Measurements from ENCODE around the gene ACYP2.

The ACYP2 gene

GRCh38 chr2:54079331-54079730 is 36.1 kb upstream of the ACYP2 start:
- no peak overlapping the region for H3K9ac ChIP-seq
- peaks cover 0 to 4% (median 0%) of the 10 kb centered on the region in 11 experiments; a peak in 2 of 22 replicates for H3K36me3 ChIP-seq
- H3K9me3 ChIP-seq (replicated peaks in 1 of 11): peaks cover 0 to 6% (median 0%) of the 10 kb centered on the region in 11 experiments; a peak in 2 of 22 replicates
- H3K4me3 ChIP-seq: no peak overlapping the region
- peaks cover 0 to 8% (median 0%) of the 10 kb centered on the region in 10 experiments; a peak in 1 of 20 replicates for H3K4me1 ChIP-seq
- no peaks in the 10 kb centered on the region for H4K20me1 ChIP-seq
- no peak overlapping the region for H3K27ac ChIP-seq
- no peak for TF ChIP-seq Cebpa-rat (IDR thresholded peaks at IDR 0.05)
- no peak overlapping the region for H3K4me2 ChIP-seq
- H3K27me3 ChIP-seq: no peaks in the 10 kb centered on the region

- no peaks in the 10 kb centered on the region for H3K27me3 ChIP-seq
- H3K27ac ChIP-seq: no peak overlapping the region
- peaks cover 0 to 6% (median 0%) of the 10 kb centered on the region in 11 experiments; a peak in 2 of 22 replicates for H3K9me3 ChIP-seq (replicated peaks in 1 of 11)
- no peak overlapping the region for H3K4me2 ChIP-seq
- no peaks in the 10 kb centered on the region for H4K20me1 ChIP-seq
- peaks cover 0 to 8% (median 0%) of the 10 kb centered on the region in 10 experiments; a peak in 1 of 20 replicates for H3K4me1 ChIP-seq
- TF ChIP-seq Cebpa-rat (IDR thresholded peaks at IDR 0.05): no peak
- no peak overlapping the region for H3K4me3 ChIP-seq
- peaks cover 0 to 4% (median 0%) of the 10 kb centered on the region in 11 experiments; a peak in 2 of 22 replicates for H3K36me3 ChIP-seq
- no peak overlapping the region for H3K9ac ChIP-seq
These were observed 33.8 kb upstream of the ACYP2 start for GRCh38 chr2:54081574-54081973.

GRCh38 chr2:54083021-54083420 is 32.4 kb upstream of the ACYP2 start:
- Histone ChIP-seq H3K4me3 (no peak overlapping the region), H3K27ac (no peak overlapping the region), H3K4me2 (no peak overlapping the region), H3K9me3 (replicated peaks in 1 of 11) (peaks cover 0 to 6% (median 0%) of the 10 kb centered on the region in 11 experiments; a peak in 2 of 22 replicates), H3K9ac (no peak overlapping the region), H3K36me3 (peaks cover 0 to 4% (median 0%) of the 10 kb centered on the region in 11 experiments; a peak in 2 of 22 replicates), H3K27me3 (no peaks in the 10 kb centered on the region), H3K4me1 (no peaks in the 10 kb centered on the region), H4K20me1 (no peaks in the 10 kb centered on the region)
- TF ChIP-seq Cebpa-rat (IDR thresholded peaks at IDR 0.05): no peak

DNA sequence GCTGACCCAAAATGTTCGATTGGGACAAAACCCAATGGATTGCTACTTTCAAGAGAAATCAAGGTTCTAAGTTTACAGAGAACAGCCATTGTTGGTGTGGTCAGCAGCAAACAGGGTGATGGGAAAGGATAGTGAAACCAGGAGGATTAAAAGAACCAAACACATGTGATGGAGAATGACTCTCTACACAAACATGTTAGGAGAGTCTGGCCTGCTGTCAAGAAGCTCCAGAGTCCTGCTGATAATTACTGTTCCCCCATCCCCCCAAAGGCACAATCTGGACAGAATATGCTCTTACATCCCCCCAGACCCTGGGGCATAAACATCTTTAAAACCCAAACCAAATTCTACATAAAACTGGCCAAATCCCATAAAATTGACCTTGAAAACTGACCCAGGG is 32.0 kb upstream of the ACYP2 start:
- Histone ChIP-seq H3K9ac (no peak overlapping the region), H3K4me2 (no peak overlapping the region), H3K36me3 (peaks cover 0 to 4% (median 0%) of the 10 kb centered on the region in 11 experiments; a peak in 2 of 22 replicates), H4K20me1 (no peaks in the 10 kb centered on the region), H3K9me3 (replicated peaks in 1 of 11) (peaks cover 0 to 6% (median 0%) of the 10 kb centered on the region in 11 experiments; a peak in 2 of 22 replicates), H3K4me3 (no peak overlapping the region), H3K4me1 (no peaks in the 10 kb centered on the region), H3K27ac (no peak overlapping the region), H3K27me3 (no peaks in the 10 kb centered on the region)
- TF ChIP-seq Cebpa-rat (IDR thresholded peaks at IDR 0.05): no peak

GRCh38 chr2:54084600-54084999 is 30.8 kb upstream of the ACYP2 start:
- Histone ChIP-seq H3K4me3 (no peak overlapping the region), H3K4me2 (no peak overlapping the region), H3K27me3 (no peaks in the 10 kb centered on the region), H3K4me1 (no peaks in the 10 kb centered on the region), H3K27ac (no peak overlapping the region), H3K9ac (no peak overlapping the region), H3K36me3 (peaks cover 0 to 4% (median 0%) of the 10 kb centered on the region in 11 experiments; a peak in 2 of 22 replicates), H3K9me3 (replicated peaks in 1 of 11) (peaks cover 0 to 6% (median 0%) of the 10 kb centered on the region in 11 experiments; a peak in 2 of 22 replicates), H4K20me1 (no peaks in the 10 kb centered on the region)
- TF ChIP-seq Cebpa-rat (IDR thresholded peaks at IDR 0.05): no peak

GRCh38 chr2:54085069-54085468 is 30.3 kb upstream of the ACYP2 start:
- Histone ChIP-seq H3K4me1 (no peaks in the 10 kb centered on the region), H3K9ac (no peak overlapping the region), H3K9me3 (replicated peaks in 1 of 11) (peaks cover 0 to 6% (median 0%) of the 10 kb centered on the region in 11 experiments; a peak in 2 of 22 replicates), H3K27ac (no peak overlapping the region), H4K20me1 (no peaks in the 10 kb centered on the region), H3K4me3 (no peak overlapping the region), H3K4me2 (no peak overlapping the region), H3K27me3 (no peaks in the 10 kb centered on the region), H3K36me3 (peaks cover 0 to 4% (median 0%) of the 10 kb centered on the region in 11 experiments; a peak in 2 of 22 replicates)
- TF ChIP-seq Cebpa-rat (IDR thresholded peaks at IDR 0.05): no peak

GRCh38 chr2:54086157-54086556 is 29.3 kb upstream of the ACYP2 start:
- Histone ChIP-seq H3K4me1 (no peaks in the 10 kb centered on the region), H4K20me1 (no peaks in the 10 kb centered on the region), H3K27me3 (no peaks in the 10 kb centered on the region), H3K9ac (no peak overlapping the region), H3K4me3 (no peak overlapping the region), H3K9me3 (replicated peaks in 1 of 11) (peaks cover 0 to 6% (median 0%) of the 10 kb centered on the region in 11 experiments; a peak in 2 of 22 replicates), H3K4me2 (no peak overlapping the region), H3K27ac (no peak overlapping the region), H3K36me3 (no peaks in the 10 kb centered on the region)
- no peak for TF ChIP-seq Cebpa-rat (IDR thresholded peaks at IDR 0.05)

- no peak overlapping the region for H3K27ac ChIP-seq
- no peaks in the 10 kb centered on the region for H3K27me3 ChIP-seq
- no peak overlapping the region for H3K4me2 ChIP-seq
- no peak overlapping the region for H3K9ac ChIP-seq
- H3K9me3 ChIP-seq (replicated peaks in 1 of 11): peaks cover 0 to 5% (median 0%) of the 10 kb centered on the region in 11 experiments; a peak in 1 of 22 replicates
- no peaks in the 10 kb centered on the region for H3K36me3 ChIP-seq
- H4K20me1 ChIP-seq: no peaks in the 10 kb centered on the region
- no peak overlapping the region for H3K4me3 ChIP-seq
- TF ChIP-seq Cebpa-rat (IDR thresholded peaks at IDR 0.05): no peak
- H3K4me1 ChIP-seq: no peaks in the 10 kb centered on the region
These were observed 27.2 kb upstream of the ACYP2 start for GRCh38 chr2:54088191-54088634.

DNA sequence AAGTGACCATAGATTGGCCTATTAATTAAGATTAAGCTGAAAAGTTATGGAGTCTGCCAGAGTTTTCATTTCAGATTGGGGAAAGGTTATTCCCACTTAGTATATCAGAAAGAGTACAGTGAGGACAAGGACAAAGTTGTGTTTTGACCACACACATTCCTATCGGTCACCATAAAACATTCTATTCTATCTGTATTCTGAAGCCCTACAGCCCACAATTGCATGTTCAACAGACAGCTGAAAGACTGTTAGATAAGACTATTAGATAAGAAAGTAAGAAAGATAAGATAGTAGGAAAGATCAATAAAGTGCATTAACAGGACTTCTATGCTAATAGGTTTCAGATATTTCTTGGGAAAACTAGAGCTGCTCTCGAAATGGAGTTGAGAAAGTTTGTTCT is 26.7 kb upstream of the ACYP2 start:
- H3K27me3 ChIP-seq: no peaks in the 10 kb centered on the region
- H3K9me3 ChIP-seq (replicated peaks in 1 of 11): 0 out of 22 replicates have a peak, but pooled peaks cover 0 to under 1% (median 0%) of the 10 kb centered on the region in 11 experiments
- H3K4me2 ChIP-seq: no peak overlapping the region
- no peaks in the 10 kb centered on the region for H3K4me1 ChIP-seq
- no peak overlapping the region for H3K9ac ChIP-seq
- no peak overlapping the region for H3K4me3 ChIP-seq
- H3K36me3 ChIP-seq: no peaks in the 10 kb centered on the region
- H4K20me1 ChIP-seq: no peaks in the 10 kb centered on the region
- TF ChIP-seq Cebpa-rat (IDR thresholded peaks at IDR 0.05): no peak
- H3K27ac ChIP-seq: no peak overlapping the region

DNA sequence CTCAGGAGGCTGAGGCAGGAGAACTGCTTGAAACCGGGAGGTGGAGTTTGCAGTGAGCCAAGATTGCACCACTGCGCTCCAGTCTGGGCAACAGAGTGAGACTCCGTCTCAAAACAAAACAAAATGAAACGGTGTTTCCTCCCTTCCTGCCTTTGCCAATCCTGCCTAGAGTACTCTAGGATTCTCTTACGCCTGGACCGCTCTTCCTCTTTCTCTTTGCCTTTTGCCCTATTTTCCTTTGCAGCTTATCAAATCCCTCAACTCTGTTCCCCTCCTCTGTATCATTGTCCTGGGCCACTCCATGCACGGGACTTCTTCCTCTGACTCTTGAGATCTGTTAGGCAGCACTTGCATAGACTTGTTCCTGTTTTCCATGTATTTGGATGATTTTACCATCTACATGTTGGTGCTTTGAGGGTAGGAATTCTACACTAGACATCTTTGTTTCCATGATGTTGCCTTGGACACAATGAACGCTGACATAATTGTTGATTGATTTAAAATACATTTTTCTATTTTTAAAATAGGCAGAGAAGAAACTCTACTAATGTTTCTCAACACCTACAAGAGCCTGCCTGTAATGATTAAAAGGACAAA is 24.8 kb upstream of the ACYP2 start:
- TF ChIP-seq Cebpa-rat (IDR thresholded peaks at IDR 0.05): no peak
- H3K9ac ChIP-seq: no peak overlapping the region
- H3K4me1 ChIP-seq: no peaks in the 10 kb centered on the region
- H3K9me3 ChIP-seq (replicated peaks in 1 of 11): peaks cover 0 to 6% (median 0%) of the 10 kb centered on the region in 11 experiments; a peak in 2 of 22 replicates
- H3K27ac ChIP-seq: no peak overlapping the region
- no peak overlapping the region for H3K4me2 ChIP-seq
- no peak overlapping the region for H3K4me3 ChIP-seq
- H3K36me3 ChIP-seq: no peaks in the 10 kb centered on the region
- H3K27me3 ChIP-seq: no peaks in the 10 kb centered on the region
- H4K20me1 ChIP-seq: no peaks in the 10 kb centered on the region
